GM23338 (cell line): ENCODE data around the gene ZFC3H1.

Experiments used
- EZH2 ChIP-seq: fragments of 200-600 bp; sonication (generic); IDR thresholded peaks from one replicate; pipeline ENCODE4 v1.8.0; 2017; ENCODE audit warnings: antibody characterized with exemption, mild to moderate bottlenecking, low read depth; ENCODE audit not compliant: unreplicated experiment
- POLR2AphosphoS5 ChIP-seq: IDR thresholded peaks from 2 replicates; pipeline ENCODE4 v1.6.1; 2016; ENCODE audit warnings: antibody characterized with exemption, low read depth
- REST ChIP-seq: IDR thresholded peaks from one replicate; pipeline ENCODE4 v1.6.1; 2018; ENCODE audit warnings: antibody characterized with exemption; ENCODE audit not compliant: unreplicated experiment
- STAT1 ChIP-seq: IDR thresholded peaks from one replicate; pipeline ENCODE4 v1.6.1; 2016; ENCODE audit warnings: antibody characterized with exemption; ENCODE audit not compliant: unreplicated experiment
- TF ChIP-seq, protein P1 (sequence below), 2 experiments: fragments of 200-600 bp in 1 of 2; sonication (generic) in 1 of 2; conservative IDR thresholded peaks; 2 replicates each; pipeline versions ENCODE4 v1.5.1 to v1.6.1; 2016 to 2017; ENCODE audit warnings: antibody characterized with exemption in 2 of 2, low read depth in 2 of 2, mild to moderate bottlenecking in 2 of 2, moderate library complexity in 1 of 2

DNA sequence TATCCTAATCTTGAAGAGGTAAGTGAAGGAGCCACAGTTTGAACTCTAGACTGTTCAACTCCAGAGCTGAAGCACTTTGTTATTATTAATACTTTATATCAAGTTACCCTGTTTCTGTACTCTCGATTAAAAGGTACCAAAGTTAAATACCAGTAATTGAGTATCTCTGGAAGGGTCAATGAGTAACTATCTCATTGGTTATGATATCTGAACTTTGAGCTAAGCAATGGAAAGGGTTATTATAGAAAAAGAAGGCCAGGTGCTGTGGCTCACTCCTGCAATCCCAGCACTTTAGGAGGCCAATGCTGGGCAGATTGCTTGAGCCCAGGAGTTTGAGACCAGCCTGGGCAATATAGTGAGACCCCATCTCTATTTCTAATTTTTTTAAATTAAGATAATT is 32.1 kb upstream of the ZFC3H1 start:
- TF ChIP-seq, protein P1, sequence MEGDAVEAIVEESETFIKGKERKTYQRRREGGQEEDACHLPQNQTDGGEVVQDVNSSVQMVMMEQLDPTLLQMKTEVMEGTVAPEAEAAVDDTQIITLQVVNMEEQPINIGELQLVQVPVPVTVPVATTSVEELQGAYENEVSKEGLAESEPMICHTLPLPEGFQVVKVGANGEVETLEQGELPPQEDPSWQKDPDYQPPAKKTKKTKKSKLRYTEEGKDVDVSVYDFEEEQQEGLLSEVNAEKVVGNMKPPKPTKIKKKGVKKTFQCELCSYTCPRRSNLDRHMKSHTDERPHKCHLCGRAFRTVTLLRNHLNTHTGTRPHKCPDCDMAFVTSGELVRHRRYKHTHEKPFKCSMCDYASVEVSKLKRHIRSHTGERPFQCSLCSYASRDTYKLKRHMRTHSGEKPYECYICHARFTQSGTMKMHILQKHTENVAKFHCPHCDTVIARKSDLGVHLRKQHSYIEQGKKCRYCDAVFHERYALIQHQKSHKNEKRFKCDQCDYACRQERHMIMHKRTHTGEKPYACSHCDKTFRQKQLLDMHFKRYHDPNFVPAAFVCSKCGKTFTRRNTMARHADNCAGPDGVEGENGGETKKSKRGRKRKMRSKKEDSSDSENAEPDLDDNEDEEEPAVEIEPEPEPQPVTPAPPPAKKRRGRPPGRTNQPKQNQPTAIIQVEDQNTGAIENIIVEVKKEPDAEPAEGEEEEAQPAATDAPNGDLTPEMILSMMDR (conservative IDR thresholded peaks at IDR 0.05; ENCODE audit: low read depth in 2 of 2) = no peak
- TF ChIP-seq POLR2AphosphoS5 = no peak
- TF ChIP-seq STAT1 = no peak
- no peak for TF ChIP-seq REST
- no peak for TF ChIP-seq EZH2
